PC-3 (cell line): ENCODE results near the gene LAMA2. TPM values are rescaled to one million over a fixed set of nuclear protein-coding genes. Genes with fewer than 3 reads are reported as not detected.

Source experiments
- ATAC-seq: fragments of 200-7000 bp; cut with Tn5 transposase; 2 replicates; pipeline ENCODE4 v1.9.1; 2020; ENCODE audit warnings: mild to moderate bottlenecking, moderate library complexity
- BruUV-seq: library from RNA; stranded (reverse); fragments of 400-500 nt; replicated peaks from 2 replicates; lab custom pipeline; 2021; lab: Mats Ljungman, UMichigan
- CTCF ChIA-PET: fragments of 300-600 bp; sonication (Branson Sonifier 250); formaldehyde crosslinking; loops from one replicate; lab custom pipeline; 2022; ENCODE audit warnings: antibody characterized with exemption; lab: Charles Lee
- POLR2A ChIA-PET: fragments of 300-600 bp; sonication (Branson Sonifier 250); formaldehyde crosslinking; loops from one replicate; lab custom pipeline; 2022; ENCODE audit warnings: antibody characterized with exemption; ENCODE audit not compliant: unreplicated experiment; lab: Charles Lee
- DNase-seq: peaks from one replicate; pipeline ENCODE4 v3.0.0-alpha.2; 2015
- H2AFZ ChIP-seq: fragments of 300-600 bp; sonication (generic); 2 replicates; pipeline ENCODE4 v1.6.0; 2016; ENCODE audit warnings: antibody characterized with exemption, low read length
- H3F3A ChIP-seq: fragments of 300-600 bp; sonication (generic); one replicate; pipeline ENCODE4 v1.6.0; 2017; ENCODE audit warnings: antibody characterized with exemption, low read length, control low read depth, mild to moderate bottlenecking; ENCODE audit not compliant: unreplicated experiment
- H3K27ac ChIP-seq: fragments of 300-600 bp; sonication (generic); 2 replicates; pipeline ENCODE4 v1.5.1; 2016; ENCODE audit warnings: mild to moderate bottlenecking, low read length
- H3K27me3 ChIP-seq: fragments of 300-600 bp; sonication (generic); 2 replicates; pipeline ENCODE4 v1.6.1; 2016; ENCODE audit warnings: low read length, mixed read lengths
- H3K36me3 ChIP-seq: fragments of 300-600 bp; sonication (generic); 2 replicates; pipeline ENCODE4 v1.6.1; 2016; ENCODE audit warnings: low read depth, mixed run types, low read length, mixed read lengths
- H3K4me1 ChIP-seq: fragments of 300-600 bp; sonication (generic); 2 replicates; pipeline ENCODE4 v1.5.1; 2016; ENCODE audit warnings: low read length; ENCODE audit not compliant: insufficient read depth
- H3K4me2 ChIP-seq: fragments of 300-600 bp; sonication (generic); 2 replicates; pipeline ENCODE4 v1.6.0; 2016; ENCODE audit warnings: low read length
- H3K4me3 ChIP-seq: fragments of 300-600 bp; sonication (generic); 2 replicates; pipeline ENCODE4 v1.5.1; 2016; ENCODE audit warnings: mild to moderate bottlenecking, low read length, mixed read lengths
- H3K79me2 ChIP-seq: fragments of 300-600 bp; sonication (generic); 2 replicates; pipeline ENCODE4 v1.6.1; 2017; ENCODE audit warnings: low read length, mixed read lengths
- H3K9ac ChIP-seq: fragments of 300-600 bp; sonication (generic); 2 replicates; pipeline ENCODE4 v1.6.0; 2016; ENCODE audit warnings: mild to moderate bottlenecking, low read length
- H3K9me2 ChIP-seq: fragments of 300-600 bp; sonication (generic); replicated peaks from 2 replicates; pipeline ENCODE4 v1.6.1; 2016; ENCODE audit warnings: mixed run types, low read length, mixed read lengths
- H3K9me3 ChIP-seq: fragments of 300-600 bp; sonication (generic); 2 replicates; pipeline ENCODE4 v1.6.1; 2016; ENCODE audit warnings: low read length, mixed read lengths
- H4K20me1 ChIP-seq: fragments of 300-600 bp; sonication (generic); 2 replicates; pipeline ENCODE4 v1.6.1; 2016; ENCODE audit warnings: low read length, mixed read lengths
- CTCF ChIP-seq: fragments of 300-600 bp; sonication (generic); conservative IDR thresholded peaks from 2 replicates; pipeline ENCODE4 v1.5.1; 2017; ENCODE audit warnings: antibody characterized with exemption, low read depth, mild to moderate bottlenecking, low read length
- EZH2 ChIP-seq: fragments of 300-600 bp; sonication (generic); IDR thresholded peaks from one replicate; pipeline ENCODE4 v1.6.1; 2017; ENCODE audit warnings: antibody characterized with exemption, mild to moderate bottlenecking, low read length; ENCODE audit not compliant: unreplicated experiment
- EZH2phosphoT487 ChIP-seq: fragments of 300-600 bp; sonication (generic); IDR thresholded peaks from 2 replicates; pipeline ENCODE4 v1.6.1; 2018; ENCODE audit warnings: mild to moderate bottlenecking, antibody characterized with exemption, low read length, borderline replicate concordance
- intact Hi-C: fragments of 100-400 bp; cut with micrococcal nuclease; formaldehyde crosslinking; loops from 2 replicates; pipeline ENCODE4 v1.9.0; 2023
- total RNA-seq: library from RNA; depleted of rRNA; stranded (reverse); fragments of >200 nt; gene quantifications from 2 replicates; pipeline ENCODE4 v1.2.3, GENCODE V29; 2014

Gene LAMA2
- total RNA-seq, 1 experiment from 2014 or later: 0.22 TPM

GRCh38 chr6:129542705-129543104 lies 659.8 kb downstream of the LAMA2 start:
- Histone ChIP-seq H4K20me1 (no peaks in the 10 kb centered on the region), H3K27ac (no peak overlapping the region), H3K9me3 (no peaks in the 10 kb centered on the region), H3K27me3 (no peaks in the 10 kb centered on the region), H3K4me2 (no peak overlapping the region), H2AFZ (no peak overlapping the region), H3K9me2 (no peaks in the 10 kb centered on the region), H3K9ac (no peak overlapping the region), H3K4me1 (no peaks in the 10 kb centered on the region), H3F3A (no peaks in the 10 kb centered on the region), H3K4me3 (no peak overlapping the region), H3K79me2 (no peaks in the 10 kb centered on the region), H3K36me3 (no peaks in the 10 kb centered on the region)
- ChIA-PET POLR2A (no interaction called here), CTCF (no interaction called here)
- BruUV-seq: no TSS peak
- intact Hi-C loops: no loop called here
- DNase-seq (no peak), ATAC-seq (no peak)
- no peak for TF ChIP-seq EZH2
- no peak for TF ChIP-seq EZH2phosphoT487
- TF ChIP-seq CTCF: no peak

- Histone ChIP-seq H2AFZ (no peak overlapping the region), H3K27me3 (no peaks in the 10 kb centered on the region), H3K9me3 (no peaks in the 10 kb centered on the region), H3K79me2 (no peaks in the 10 kb centered on the region), H3F3A (no peaks in the 10 kb centered on the region), H4K20me1 (no peaks in the 10 kb centered on the region), H3K27ac (no peak overlapping the region), H3K4me3 (no peak overlapping the region), H3K4me2 (no peak overlapping the region), H3K4me1 (no peaks in the 10 kb centered on the region), H3K36me3 (no peaks in the 10 kb centered on the region), H3K9me2 (no peaks in the 10 kb centered on the region), H3K9ac (no peak overlapping the region)
- ATAC-seq: no peak
- BruUV-seq: no TSS peak
- POLR2A ChIA-PET: no interaction called here
- TF ChIP-seq EZH2phosphoT487 (no peak), EZH2 (no peak), CTCF (no peak)
- no peak for DNase-seq
- intact Hi-C loops: no loop called here
- CTCF ChIA-PET: no interaction called here
Measured at GRCh38 chr6:129543981-129544380, 661.0 kb downstream of the LAMA2 start.

- Histone ChIP-seq H3K27me3 (no peaks in the 10 kb centered on the region), H3K9me3 (no peaks in the 10 kb centered on the region), H3K9me2 (no peaks in the 10 kb centered on the region), H2AFZ (no peak overlapping the region), H3F3A (no peaks in the 10 kb centered on the region), H4K20me1 (no peaks in the 10 kb centered on the region), H3K79me2 (no peaks in the 10 kb centered on the region), H3K4me3 (no peak overlapping the region), H3K4me2 (no peak overlapping the region), H3K4me1 (no peaks in the 10 kb centered on the region), H3K36me3 (no peaks in the 10 kb centered on the region), H3K9ac (no peak overlapping the region), H3K27ac (no peak overlapping the region)
- TF ChIP-seq EZH2phosphoT487 (no peak), EZH2 (no peak), CTCF (no peak)
- BruUV-seq: no TSS peak
- ChIA-PET CTCF (no interaction called here), POLR2A (no interaction called here)
- DNase-seq: no peak
- no peak for ATAC-seq
- intact Hi-C loops: no loop called here
Measured at GRCh38 chr6:129544892-129545612, 662.1 kb downstream of the LAMA2 start.
